Spleen (tissue), 11 donors: ENCODE measurements around the gene SRRT. TPM values are rescaled to one million over a fixed set of nuclear protein-coding genes. Genes with fewer than 3 reads are reported as not detected.

Source experiments
- DNase-seq: peaks from one replicate; pipeline ENCODE4 v3.0.0-alpha.2; 2020
- H3K27ac ChIP-seq, 8 donors: fragments of 200-600 bp; sonication (generic) in 7 of 8; 1 replicate in 4 of 8; 2 replicates in 4 of 8; pipeline versions ENCODE4 v1.5.0 to v1.8.0; 2016 to 2021; ENCODE audit warnings: inconsistent platforms in 4 of 8, mild to moderate bottlenecking in 4 of 8, moderate library complexity in 1 of 8
- H3K27me3 ChIP-seq, 7 donors: fragments of 200-600 bp; sonication (generic) in 6 of 7; replicated peaks in 1 of 7; 1 replicate in 4 of 7; 2 replicates in 3 of 7; pipeline versions ENCODE4 v1.5.0 to v1.8.0; 2016 to 2021; ENCODE audit warnings: inconsistent platforms in 3 of 7, mild to moderate bottlenecking in 1 of 7
- H3K36me3 ChIP-seq, 6 donors: fragments of 200-600 bp; sonication (generic) in 5 of 6; 1 replicate in 4 of 6; 2 replicates in 2 of 6; pipeline versions ENCODE4 v1.5.0 to v1.8.0; 2016 to 2021; ENCODE audit warnings: inconsistent platforms in 2 of 6
- H3K4me1 ChIP-seq, 6 donors: fragments of 200-600 bp; sonication (generic) in 5 of 6; 1 replicate in 3 of 6; 2 replicates in 3 of 6; pipeline versions ENCODE4 v1.5.0 to v1.8.0; 2016 to 2021; ENCODE audit warnings: inconsistent platforms in 3 of 6
- H3K4me3 ChIP-seq, 8 donors: fragments of 200-600 bp; sonication (generic) in 7 of 8; 1 replicate in 4 of 8; 2 replicates in 4 of 8; pipeline versions ENCODE4 v1.5.0 to v1.8.0; 2016 to 2021; ENCODE audit warnings: inconsistent platforms in 4 of 8, mild to moderate bottlenecking in 4 of 8, moderate library complexity in 2 of 8
- H3K9me3 ChIP-seq, 8 donors: fragments of 200-600 bp; sonication (generic) in 7 of 8; 1 replicate in 4 of 8; 2 replicates in 4 of 8; pipeline versions ENCODE4 v1.5.0 to v1.8.0; 2016 to 2021; ENCODE audit warnings: inconsistent platforms in 4 of 8
- POLR2A ChIP-seq, 3 donors: fragments of 450-650 bp; IDR thresholded peaks; one replicate each; pipeline ENCODE4 v1.5.1; 2017; ENCODE audit warnings: antibody characterized with exemption in 3 of 3, mild to moderate bottlenecking in 1 of 3
- POLR2AphosphoS5 ChIP-seq, 3 donors: sonication (generic); formaldehyde crosslinking; IDR thresholded peaks; one replicate each; pipeline ENCODE4 v1.5.1; 2017; ENCODE audit warnings: antibody characterized with exemption in 3 of 3
- WGBS, 5 donors: extraction: QIAGEN DNeasy Blood & Tissue Kit in 3 of 5; methylation state at CpG; one replicate each; pipeline versions ENCODE4 v1.1.5 to v1.1.7; 2013 to 2018; 5-methylcytosine and 5-hydroxymethylcytosine counted together
- intact Hi-C: fragments of 100-400 bp; cut with DNase I; formaldehyde crosslinking; loops from one replicate; pipeline ENCODE4 v1.15.0; 2023; ENCODE audit warnings: low total_unique reads
- polyA plus RNA-seq, 3 donors: library from polyadenylated mRNA; stranded (reverse); fragments of 200-250 nt; gene quantifications; one replicate each; pipeline ENCODE4 v1.2.1, GENCODE V29; 2013
- total RNA-seq, 7 donors: library from RNA; depleted of rRNA in 3 of 7; stranded (reverse); fragments of >200 nt in 3 of 7; fragmentation: NEBNext Ultra II Directional in 4 of 7; extraction: Animal tissue kit (Norgen Biotek cat#: 25700) in 4 of 7; gene quantifications; one replicate each; pipeline versions ENCODE4 v1.1.0 to v1.2.1, GENCODE V29; 2016 to 2021
- TF ChIP-seq, protein P1 (sequence below), 11 experiments: fragments of 200-600 bp in 7 of 11; fragments of 450-650 bp in 4 of 11; sonication (generic) in 4 of 11; IDR thresholded peaks in 8 of 11; conservative IDR thresholded peaks in 3 of 11; 1 replicate in 7 of 11; 2 replicates in 4 of 11; pipeline versions ENCODE4 v1.4.0 to v1.8.0; 2016 to 2021; ENCODE audit warnings: antibody characterized with exemption in 11 of 11, inconsistent platforms in 4 of 11, mild to moderate bottlenecking in 1 of 11
- donor health status: healthy with polysubstance abuse.
- donor health status: DM: no; HTN: no; CAD: no; lungs with moderate emphysema.
- donor health status: DM: no; HTN: no; CAD: no.
- donor health status: Bipolar disorder and iron deficiency.
- donor health status: healthy.
- donor health status: DM: no; HTN: no; CAD: no.
- donor health status: DM: yes; HTN: yes; CAD: no.

Gene SRRT
- total and polyA plus RNA-seq, 10 donors, result 54.7 to 160 (median 98.5) TPM

DNA sequence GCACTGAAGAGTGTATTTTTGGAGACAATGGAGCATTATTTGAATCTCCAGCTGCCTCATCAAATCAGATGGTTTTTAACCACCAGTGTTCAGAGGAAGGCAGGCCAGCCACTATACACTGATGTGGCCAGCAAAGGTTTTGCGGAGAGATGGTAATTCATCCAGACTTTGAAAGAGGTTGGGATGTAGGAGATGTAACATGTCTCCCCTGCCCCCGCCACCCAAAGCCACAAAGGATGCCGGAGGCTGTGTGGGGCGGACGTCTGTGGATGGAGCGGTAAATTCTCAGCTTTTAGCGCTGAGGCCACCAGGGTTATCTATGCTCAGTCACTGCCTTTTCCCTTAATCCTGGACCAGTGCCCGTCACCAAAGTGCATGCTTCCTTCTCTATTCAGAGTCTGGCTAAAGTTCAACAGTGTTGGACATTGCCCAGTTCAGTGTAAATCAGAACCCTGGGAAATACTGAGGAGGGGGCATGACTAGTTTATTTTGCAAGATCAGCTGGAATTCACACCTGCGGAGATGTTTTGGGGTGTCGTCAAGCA lies 11.4 kb upstream of the SRRT start:
- intact Hi-C loops, result no loop called here
- H3K27me3 ChIP-seq, result peaks cover 0 to 10% (median 0%) of the 10 kb centered on the region in 7 donors
- peaks cover 25 to 60% (median 47%) of the 10 kb centered on the region in 6 donors for H3K4me1 ChIP-seq
- no peak overlapping the region for H3K4me3 ChIP-seq
- 23 to 43% (median 30%) methylated on average over 10 of the region's 10 CpGs for WGBS, 5 donors
- H3K36me3 ChIP-seq, result peaks cover 0 to 78% (median 50%) of the 10 kb centered on the region in 6 donors
- peak in 2 of 3 donors; percentile 58 to 64 for TF ChIP-seq POLR2AphosphoS5 (IDR thresholded peaks at IDR 0.05)
- TF ChIP-seq, protein P1, sequence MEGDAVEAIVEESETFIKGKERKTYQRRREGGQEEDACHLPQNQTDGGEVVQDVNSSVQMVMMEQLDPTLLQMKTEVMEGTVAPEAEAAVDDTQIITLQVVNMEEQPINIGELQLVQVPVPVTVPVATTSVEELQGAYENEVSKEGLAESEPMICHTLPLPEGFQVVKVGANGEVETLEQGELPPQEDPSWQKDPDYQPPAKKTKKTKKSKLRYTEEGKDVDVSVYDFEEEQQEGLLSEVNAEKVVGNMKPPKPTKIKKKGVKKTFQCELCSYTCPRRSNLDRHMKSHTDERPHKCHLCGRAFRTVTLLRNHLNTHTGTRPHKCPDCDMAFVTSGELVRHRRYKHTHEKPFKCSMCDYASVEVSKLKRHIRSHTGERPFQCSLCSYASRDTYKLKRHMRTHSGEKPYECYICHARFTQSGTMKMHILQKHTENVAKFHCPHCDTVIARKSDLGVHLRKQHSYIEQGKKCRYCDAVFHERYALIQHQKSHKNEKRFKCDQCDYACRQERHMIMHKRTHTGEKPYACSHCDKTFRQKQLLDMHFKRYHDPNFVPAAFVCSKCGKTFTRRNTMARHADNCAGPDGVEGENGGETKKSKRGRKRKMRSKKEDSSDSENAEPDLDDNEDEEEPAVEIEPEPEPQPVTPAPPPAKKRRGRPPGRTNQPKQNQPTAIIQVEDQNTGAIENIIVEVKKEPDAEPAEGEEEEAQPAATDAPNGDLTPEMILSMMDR (IDR thresholded peaks at IDR 0.05 in 8 of 11, conservative IDR thresholded peaks at IDR 0.05 in 3 of 11), result no peak
- no peak for TF ChIP-seq POLR2A (IDR thresholded peaks at IDR 0.05)
- peak overlapping the region in 5 of 8 donors; percentile 3 to 43 (median 35) for H3K27ac ChIP-seq
- H3K9me3 ChIP-seq, result no peaks in the 10 kb centered on the region
- no peak for DNase-seq

DNA sequence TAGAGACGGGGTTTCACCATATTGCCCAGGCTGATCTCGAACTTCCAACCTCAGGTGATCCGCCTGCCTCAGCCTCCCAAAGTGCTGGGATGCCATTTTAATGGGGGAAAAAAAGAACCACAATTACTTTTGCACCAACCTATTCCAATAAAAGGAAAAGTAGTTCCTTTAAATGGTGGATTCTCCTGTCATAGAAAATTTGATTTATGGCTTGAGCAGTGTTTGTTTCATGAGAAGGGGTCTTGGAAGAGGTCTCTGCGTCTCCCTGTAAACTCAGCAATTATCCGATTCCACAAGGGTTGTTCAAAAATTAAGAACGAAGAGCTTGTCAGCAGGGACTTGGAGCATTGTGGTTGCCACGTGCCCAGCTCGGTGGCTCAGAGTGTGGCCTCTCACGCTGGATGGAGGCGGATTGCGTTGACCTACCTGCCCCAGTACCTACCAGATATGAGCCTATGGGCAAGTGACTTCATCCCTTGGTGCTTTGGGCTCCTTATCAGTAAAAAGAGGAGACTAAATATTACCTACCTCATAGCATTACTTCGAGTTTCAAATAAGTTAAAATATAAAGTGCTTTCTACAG lies 10.5 kb upstream of the SRRT start:
- intact Hi-C loops, result no loop called here
- 79 to 94% (median 84%) methylated on average over 12 of the region's 12 CpGs for WGBS, 5 donors
- peaks cover 0 to 10% (median 0%) of the 10 kb centered on the region in 7 donors for H3K27me3 ChIP-seq
- H3K4me1 ChIP-seq, result peaks cover 25 to 69% (median 53%) of the 10 kb centered on the region in 6 donors
- no peak for DNase-seq
- TF ChIP-seq POLR2A (IDR thresholded peaks at IDR 0.05) (no peak), POLR2AphosphoS5 (IDR thresholded peaks at IDR 0.05) (no peak)
- TF ChIP-seq, protein P1 (IDR thresholded peaks at IDR 0.05 in 8 of 11, conservative IDR thresholded peaks at IDR 0.05 in 3 of 11), result no peak
- H3K9me3 ChIP-seq, result no peaks in the 10 kb centered on the region
- peaks cover 0 to 70% (median 41%) of the 10 kb centered on the region in 6 donors for H3K36me3 ChIP-seq
- H3K4me3 ChIP-seq, result no peak overlapping the region
- no peak overlapping the region for H3K27ac ChIP-seq

DNA sequence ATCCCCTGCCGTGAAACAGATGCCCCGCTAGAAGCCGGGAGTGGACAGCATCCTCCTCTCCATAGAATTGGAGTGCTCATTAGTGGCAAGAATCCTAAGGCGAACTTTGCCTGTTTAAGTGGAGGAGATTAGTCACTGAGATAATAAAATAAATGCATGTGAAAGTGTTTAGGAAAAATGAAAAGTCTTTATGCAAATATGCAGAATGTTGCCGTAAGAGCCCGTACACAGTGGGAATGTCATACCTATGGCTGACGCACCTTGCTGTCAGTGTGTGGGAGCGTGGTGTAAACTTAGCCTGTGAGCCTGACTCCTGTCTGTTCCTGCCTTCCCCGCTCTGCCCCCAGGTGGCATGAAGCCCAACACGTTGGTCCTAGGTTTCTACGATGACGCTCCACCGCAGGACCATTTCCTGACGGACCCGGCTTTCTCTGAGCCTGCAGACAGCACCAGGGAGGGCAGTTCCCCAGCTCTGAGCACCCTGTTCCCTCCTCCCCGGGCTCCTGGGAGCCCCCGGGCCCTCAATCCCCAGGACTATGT lies 9.5 kb upstream of the SRRT start:
- intact Hi-C loops, result no loop called here
- no peak for TF ChIP-seq POLR2A (IDR thresholded peaks at IDR 0.05)
- TF ChIP-seq, protein P1 (IDR thresholded peaks at IDR 0.05 in 8 of 11, conservative IDR thresholded peaks at IDR 0.05 in 3 of 11), result no peak
- TF ChIP-seq POLR2AphosphoS5 (IDR thresholded peaks at IDR 0.05), result no peak
- H3K4me3 ChIP-seq, result peak overlapping the region in 4 of 8 donors; percentile 41 to 76 (median 53)

More for the DNA sequence above, 9.5 kb upstream of the SRRT start:
- H3K9me3 ChIP-seq, result no peaks in the 10 kb centered on the region
- H3K27ac ChIP-seq, result peak overlapping the region in 6 of 8 donors; percentile 51 to 92 (median 87)
- H3K4me1 ChIP-seq, result peaks cover 25 to 69% (median 53%) of the 10 kb centered on the region in 6 donors
- DNase-seq, result peak; percentile 69
- WGBS, 5 donors, result 56 to 75% (median 62%) methylated on average over 13 to 17 of the region's 17 CpGs
- H3K36me3 ChIP-seq, result peaks cover 0 to 63% (median 31%) of the 10 kb centered on the region in 6 donors
- peaks cover 0 to 10% (median 0%) of the 10 kb centered on the region in 7 donors for H3K27me3 ChIP-seq
